Mesenchymal stem cell (in vitro differentiated cells and primary cell): ENCODE results near the gene UBE2F.

Experiments used
- DNase-seq: peaks from one replicate; pipeline ENCODE4 v3.0.0-alpha.2; 2013
- H2AFZ ChIP-seq: one replicate; pipeline ENCODE4 v1.6.1; 2013; ENCODE audit warnings: low read depth, mild to moderate bottlenecking, control low read depth, inconsistent platforms, low read length, moderate library complexity
- H2AK5ac ChIP-seq: 2 replicates; pipeline ENCODE4 v1.6.1; 2013; ENCODE audit warnings: low read length, moderate library complexity, mild to moderate bottlenecking, inconsistent platforms; ENCODE audit not compliant: severe bottlenecking
- H2BK120ac ChIP-seq: one replicate; pipeline ENCODE4 v1.6.1; 2013; ENCODE audit warnings: low read depth, mild to moderate bottlenecking, inconsistent platforms, low read length, moderate library complexity
- H2BK12ac ChIP-seq, 2 experiments: one replicate each; pipeline ENCODE4 v1.6.1; 2013; ENCODE audit warnings: inconsistent platforms in 2 of 2, low read length in 2 of 2, mild to moderate bottlenecking in 2 of 2, moderate library complexity in 2 of 2, control low read depth in 1 of 2
- H2BK15ac ChIP-seq: one replicate; pipeline ENCODE4 v1.6.1; 2013; ENCODE audit warnings: mild to moderate bottlenecking, low read depth, inconsistent platforms; ENCODE audit not compliant: poor library complexity, severe bottlenecking
- H2BK5ac ChIP-seq: 2 replicates; pipeline ENCODE4 v1.6.1; 2013; ENCODE audit warnings: low read depth, mild to moderate bottlenecking, low read length, control low read depth, inconsistent platforms; ENCODE audit not compliant: poor library complexity, severe bottlenecking
- H3K14ac ChIP-seq, 2 experiments: one replicate each; pipeline ENCODE4 v1.6.1; 2013; ENCODE audit warnings: inconsistent platforms in 2 of 2, low read length in 2 of 2, control low read depth in 1 of 2, mild to moderate bottlenecking in 1 of 2, moderate library complexity in 1 of 2
- H3K18ac ChIP-seq, 2 experiments: one replicate each; pipeline ENCODE4 v1.6.1; 2013; ENCODE audit warnings: inconsistent platforms in 2 of 2, low read length in 2 of 2, control low read depth in 1 of 2, low read depth in 1 of 2, mild to moderate bottlenecking in 1 of 2
- H3K23ac ChIP-seq, 2 experiments: one replicate each; pipeline ENCODE4 v1.6.1; 2013; ENCODE audit warnings: inconsistent platforms in 2 of 2, low read length in 2 of 2, mild to moderate bottlenecking in 2 of 2, moderate library complexity in 2 of 2, control low read depth in 1 of 2
- H3K27ac ChIP-seq: 2 replicates; pipeline ENCODE4 v1.5.1; 2013; ENCODE audit warnings: mild to moderate bottlenecking, moderate library complexity, low read length, control low read depth, inconsistent platforms; ENCODE audit not compliant: poor library complexity, severe bottlenecking
- H3K27me3 ChIP-seq, 2 experiments: 2 replicates each; pipeline versions ENCODE4 v1.6.1 to v1.7.0; 2013; ENCODE audit warnings: low read length in 2 of 2, mild to moderate bottlenecking in 2 of 2, moderate library complexity in 2 of 2, control low read depth in 1 of 2, inconsistent platforms in 1 of 2; ENCODE audit not compliant: control insufficient read depth in 1 of 2, insufficient read depth in 1 of 2
- H3K36me3 ChIP-seq, 2 experiments: 2 replicates each; pipeline versions ENCODE4 v1.6.1 to v1.7.0; 2013; ENCODE audit warnings: low read length in 2 of 2, control low read depth in 1 of 2, inconsistent platforms in 1 of 2, low read depth in 1 of 2, mild to moderate bottlenecking in 1 of 2; ENCODE audit not compliant: insufficient read depth in 2 of 2, control insufficient read depth in 1 of 2
- H3K4ac ChIP-seq, 2 experiments: one replicate each; pipeline ENCODE4 v1.6.1; 2013; ENCODE audit warnings: inconsistent platforms in 2 of 2, low read length in 2 of 2, mild to moderate bottlenecking in 2 of 2, moderate library complexity in 2 of 2, control low read depth in 1 of 2, low read depth in 1 of 2
- H3K4me1 ChIP-seq: 2 replicates; pipeline ENCODE4 v1.6.1; 2013; ENCODE audit warnings: low read depth, low read length, control low read depth; ENCODE audit not compliant: control insufficient read depth, insufficient read depth
- H3K4me2 ChIP-seq: 2 replicates; pipeline ENCODE4 v1.6.1; 2013; ENCODE audit warnings: low read length, mild to moderate bottlenecking, inconsistent platforms; ENCODE audit not compliant: poor library complexity, severe bottlenecking
- H3K4me3 ChIP-seq, 2 experiments: 2 replicates each; pipeline versions ENCODE4 v1.5.1 to v1.7.0; 2013; ENCODE audit warnings: low read length in 2 of 2, mild to moderate bottlenecking in 2 of 2, control low read depth in 1 of 2, low read depth in 1 of 2; ENCODE audit not compliant: insufficient read depth in 1 of 2
- H3K79me1 ChIP-seq: replicated peaks from 2 replicates; pipeline ENCODE4 v1.6.1; 2013; ENCODE audit warnings: mild to moderate bottlenecking, control low read depth, low read length, inconsistent platforms; ENCODE audit not compliant: poor library complexity, severe bottlenecking
- H3K9ac ChIP-seq: 2 replicates; pipeline ENCODE4 v1.7.0; 2013; ENCODE audit warnings: mild to moderate bottlenecking, low read length, moderate library complexity
- H3K9me3 ChIP-seq: 2 replicates; pipeline ENCODE4 v1.7.0; 2013; ENCODE audit warnings: mild to moderate bottlenecking, low read length; ENCODE audit not compliant: control insufficient read depth
- H4K8ac ChIP-seq: one replicate; pipeline ENCODE4 v1.6.1; 2013; ENCODE audit warnings: inconsistent platforms, mild to moderate bottlenecking, low read length, moderate library complexity
- H4K91ac ChIP-seq: one replicate; pipeline ENCODE4 v1.6.1; 2013; ENCODE audit warnings: mild to moderate bottlenecking, low read length, inconsistent platforms
- WGBS: methylation state at CpG from one replicate; pipeline ENCODE4 v1.1.7; 2013; ENCODE audit warnings: mixed read lengths; 5-methylcytosine and 5-hydroxymethylcytosine counted together

Gene UBE2F

DNA sequence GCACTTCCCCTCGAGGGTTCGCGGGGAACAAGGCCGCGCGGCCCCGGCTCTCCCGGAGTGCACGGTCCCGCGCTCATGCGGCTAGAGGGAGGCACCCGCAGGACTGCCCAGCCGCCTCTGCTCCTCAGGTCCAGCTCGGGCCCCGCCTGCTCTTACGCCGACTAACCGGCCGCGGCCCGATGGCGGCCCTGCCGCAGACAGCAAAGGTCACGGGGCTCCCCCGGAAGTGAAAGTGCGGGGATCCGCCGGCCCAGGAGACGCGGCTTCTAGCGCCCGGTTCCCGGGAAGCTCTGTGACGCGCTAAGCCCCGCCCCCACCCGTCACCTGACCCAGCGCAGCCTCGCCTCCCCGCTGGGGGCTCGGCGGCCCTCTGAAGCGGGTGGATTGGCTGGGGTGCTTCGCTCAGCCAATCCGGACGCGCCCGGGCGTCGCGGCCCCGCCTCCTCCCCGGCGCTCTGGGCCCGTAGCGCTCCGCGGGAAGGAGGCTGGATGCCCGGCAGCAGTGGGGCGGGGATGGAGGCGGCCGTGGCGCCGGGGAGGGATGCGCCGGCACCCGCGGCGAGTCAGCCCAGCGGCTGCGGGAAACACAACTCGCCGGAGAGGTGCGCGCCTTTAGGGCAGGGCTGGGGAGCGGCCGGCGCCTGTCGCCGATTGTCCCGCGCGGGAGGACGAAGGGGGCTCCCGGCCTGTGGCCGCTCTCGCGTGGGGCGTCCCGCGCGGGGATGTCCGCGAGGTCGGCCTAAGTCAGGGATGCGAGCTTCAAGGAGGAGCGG is 93.9 kb downstream of the UBE2F start, which contains the start of gene SCLY:
Gene SCLY, plus strand, starts transcription at position 460 of the 773 bp plus-strand sequence. Its CDS starts 54 bp downstream, at position 514.
- Histone ChIP-seq H3K14ac (peak within 1 kb of the TSS in 1 of 2 experiments; percentile 95), H4K8ac (peak within 1 kb of the TSS; percentile 83), H2BK12ac (peak within 1 kb of the TSS in 1 of 2 experiments; percentile 63), H3K18ac (peak within 1 kb of the TSS; percentile 82 to 92), H3K36me3 (peaks cover 0 to 13% of the 10 kb centered on the region in 2 experiments), H3K4ac (peak within 1 kb of the TSS; percentile 90 to 94), H3K9ac (peak within 1 kb of the TSS; percentile 89), H2AFZ (peak within 1 kb of the TSS; percentile 97), H3K4me3 (peak within 1 kb of the TSS; percentile 95), H2AK5ac (no peak within 1 kb of the TSS), H3K27ac (peak within 1 kb of the TSS; percentile 37), H3K4me1 (peaks cover 7% of the 10 kb centered on the region), H3K4me2 (peak within 1 kb of the TSS; percentile 99), H2BK5ac (peak within 1 kb of the TSS; percentile 8), H3K23ac (peak within 1 kb of the TSS in 1 of 2 experiments; percentile 85), H2BK120ac (peak within 1 kb of the TSS; percentile 56), H2BK15ac (peak within 1 kb of the TSS; percentile 26), H3K9me3 (no peaks in the 10 kb centered on the region), H3K27me3 (no peaks in the 10 kb centered on the region), H3K79me1 (peaks cover 17% of the 10 kb centered on the region), H4K91ac (peak within 1 kb of the TSS; percentile 88)
- WGBS, result under 1% methylated on average over 87 of the region's 98 CpGs
- peak; percentile 98 for DNase-seq

DNA sequence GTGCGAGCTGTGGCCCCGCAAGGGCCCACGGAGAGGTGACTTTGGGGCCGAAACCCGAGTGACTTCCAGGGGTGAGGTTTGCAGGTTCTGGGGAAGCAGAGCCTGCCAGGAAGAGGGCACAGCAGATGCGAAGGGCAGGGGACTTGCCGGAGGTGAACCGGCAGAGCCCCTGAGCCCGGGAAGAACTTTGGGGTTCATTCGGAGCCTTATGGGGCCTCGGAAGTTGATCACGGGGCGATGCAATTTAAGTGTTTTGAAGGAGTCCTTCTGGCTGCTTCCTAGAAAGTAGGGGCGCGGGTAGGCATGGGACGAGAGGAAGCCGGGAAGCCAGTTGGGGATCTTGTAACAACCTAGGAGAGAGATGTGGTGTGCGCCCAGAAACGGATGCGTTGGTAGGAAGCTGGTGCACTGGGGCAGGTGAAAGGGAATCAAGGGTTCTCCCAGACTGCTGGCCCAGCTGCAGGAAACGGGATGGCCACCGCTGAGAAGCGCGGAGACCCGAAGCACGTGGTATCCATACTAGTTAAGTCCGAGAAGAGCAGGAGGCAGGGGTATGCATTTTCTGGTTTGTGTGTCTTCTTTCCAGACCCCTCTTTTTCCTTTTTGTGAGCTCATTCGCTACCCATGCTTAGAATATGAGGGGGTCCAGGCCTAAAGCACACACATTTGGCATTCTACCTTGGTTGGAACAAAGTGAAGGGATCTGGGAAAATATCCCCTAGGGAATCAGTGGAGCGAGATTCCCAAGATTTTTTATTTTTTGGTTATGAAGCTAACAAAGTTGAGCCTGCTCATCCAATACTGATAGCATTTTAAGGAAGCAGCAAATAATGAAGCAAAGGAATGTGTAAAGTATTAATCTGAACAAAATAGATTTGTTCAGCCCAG is 94.7 kb downstream of the UBE2F start:
- 3% methylated on average over 28 of the region's 29 CpGs for WGBS
- H2BK12ac ChIP-seq, result peak overlapping the region in 1 of 2 experiments; percentile 63
- peak overlapping the region; percentile 99 for H3K4me2 ChIP-seq
- peak; percentile 53 for DNase-seq
- H2BK120ac ChIP-seq, result no peak overlapping the region
- H3K27ac ChIP-seq, result peak overlapping the region; percentile 37
- peak overlapping the region in 1 of 2 experiments; percentile 64 for H3K4ac ChIP-seq
- peak overlapping the region; percentile 79 to 92 for H3K18ac ChIP-seq
- peaks cover 6 to 21% of the 10 kb centered on the region in 2 experiments for H3K36me3 ChIP-seq
- peak overlapping the region; percentile 77 for H4K8ac ChIP-seq
- H3K23ac ChIP-seq, result peak overlapping the region in 1 of 2 experiments; percentile 85
- peak overlapping the region; percentile 95 for H3K4me3 ChIP-seq
- H3K9me3 ChIP-seq, result no peaks in the 10 kb centered on the region
- H2BK15ac ChIP-seq, result no peak overlapping the region
- H3K9ac ChIP-seq, result peak overlapping the region; percentile 81
- no peak overlapping the region for H2BK5ac ChIP-seq
- peak overlapping the region; percentile 97 for H2AFZ ChIP-seq
- peak overlapping the region in 1 of 2 experiments; percentile 51 for H3K14ac ChIP-seq
- H4K91ac ChIP-seq, result peak overlapping the region; percentile 50
- H3K4me1 ChIP-seq, result peaks cover 7% of the 10 kb centered on the region
- H2AK5ac ChIP-seq, result no peak overlapping the region
- H3K79me1 ChIP-seq, result peaks cover 22% of the 10 kb centered on the region
- no peaks in the 10 kb centered on the region for H3K27me3 ChIP-seq

DNA sequence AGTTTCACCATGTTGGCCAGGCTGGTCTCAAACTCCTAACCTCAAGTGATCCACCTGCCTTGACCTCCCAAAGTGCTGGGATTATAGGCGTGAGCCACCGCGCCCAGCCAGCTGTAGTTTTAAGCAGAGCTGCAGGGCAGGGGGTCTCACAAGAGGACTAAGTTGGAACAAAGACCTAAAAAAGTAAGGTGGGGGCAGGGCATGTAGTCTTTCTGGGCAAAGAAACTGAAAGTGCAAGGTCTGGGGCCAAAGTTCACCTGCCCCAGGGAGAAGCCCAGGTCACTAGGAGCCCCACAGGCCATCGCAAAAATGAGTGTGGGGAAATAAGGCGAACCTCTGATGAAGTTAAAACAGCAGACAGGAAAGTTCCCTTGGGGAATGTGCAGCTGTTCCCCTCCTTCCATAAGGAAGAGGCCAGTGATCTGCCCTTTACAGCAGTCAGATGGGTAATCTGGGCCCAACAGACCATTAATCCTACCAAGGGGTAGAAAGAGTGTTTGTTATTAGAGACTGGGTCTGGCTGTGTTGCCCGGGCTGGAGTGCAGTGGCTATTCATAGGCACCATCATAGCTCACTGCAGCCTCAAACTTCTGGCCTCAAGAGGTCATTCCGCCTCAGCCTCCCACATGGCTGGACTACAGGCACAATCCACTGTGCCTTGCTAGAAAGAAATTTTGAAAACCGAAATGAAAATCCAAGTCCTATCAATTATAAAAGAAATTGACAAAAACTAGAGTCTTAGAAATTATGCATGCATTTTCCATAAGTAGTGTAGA is 96.8 kb downstream of the UBE2F start:
- peaks cover 7% of the 10 kb centered on the region for H3K4me1 ChIP-seq
- H3K36me3 ChIP-seq, result peaks cover 18 to 40% of the 10 kb centered on the region in 2 experiments
- DNase-seq, result no peak
- H3K9ac ChIP-seq, result no peak overlapping the region
- H3K27ac ChIP-seq, result no peak overlapping the region
- H4K8ac ChIP-seq, result no peak overlapping the region
- no peak overlapping the region for H3K18ac ChIP-seq
- H3K4me3 ChIP-seq, result no peak overlapping the region
- H3K9me3 ChIP-seq, result no peaks in the 10 kb centered on the region
- no peak overlapping the region for H4K91ac ChIP-seq
- no peak overlapping the region for H3K14ac ChIP-seq
- no peak overlapping the region for H2BK120ac ChIP-seq
- H3K4me2 ChIP-seq, result no peak overlapping the region
- H2AFZ ChIP-seq, result no peak overlapping the region
- no peaks in the 10 kb centered on the region for H3K27me3 ChIP-seq
- H2AK5ac ChIP-seq, result peak overlapping the region; percentile 51
- no peak overlapping the region for H3K4ac ChIP-seq
- 93% methylated on average over 7 of the region's 8 CpGs for WGBS
- H2BK15ac ChIP-seq, result no peak overlapping the region
- no peak overlapping the region for H2BK12ac ChIP-seq
- no peak overlapping the region for H2BK5ac ChIP-seq
- peaks cover 22% of the 10 kb centered on the region for H3K79me1 ChIP-seq
- no peak overlapping the region for H3K23ac ChIP-seq
